NCI-H1105 (cell line): ENCODE data around the gene MED13.
"Not testable (repeated sequence)": the region's sequence is repeated elsewhere in the genome, so short reads cannot be mapped to it uniquely, and the experiment has no call there.

Experiments
- DNase-seq: peaks from one replicate; lab custom pipeline; 2025; lab: John Stamatoyannopoulos, UW

Gene MED13

GRCh38 chr17:62058611-62059010, 6.5 kb downstream of the MED13 start:
- DNase-seq: no peak

GRCh38 chr17:62057696-62058095, 7.4 kb downstream of the MED13 start:
- no peak for DNase-seq

DNA sequence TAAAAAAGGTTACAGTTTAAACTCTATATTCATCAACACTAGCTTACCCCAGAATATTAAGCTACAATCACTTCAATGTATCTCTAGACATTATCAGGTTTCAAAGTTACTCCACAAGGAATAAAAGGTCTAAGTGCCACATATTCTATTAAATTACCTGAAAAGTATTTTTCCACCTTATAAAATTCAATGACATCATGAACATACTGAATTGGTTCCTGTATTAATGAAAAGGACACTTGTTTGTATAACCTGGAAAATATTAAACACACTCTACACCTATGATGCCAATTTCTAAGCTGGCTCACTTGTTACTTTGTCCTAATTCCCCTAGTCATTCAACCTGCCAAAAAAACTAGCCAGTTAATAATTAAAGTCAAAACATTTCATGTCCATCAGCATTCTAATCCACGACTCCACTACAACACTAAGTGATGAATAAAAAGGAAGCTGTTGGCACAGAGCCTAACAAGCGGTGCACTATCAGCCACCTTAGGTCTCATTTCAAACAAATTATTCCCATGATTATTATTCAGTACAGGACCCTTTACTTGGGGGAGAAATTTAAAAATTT, 12.2 kb downstream of the MED13 start:
- DNase-seq: peak; percentile 9

DNA sequence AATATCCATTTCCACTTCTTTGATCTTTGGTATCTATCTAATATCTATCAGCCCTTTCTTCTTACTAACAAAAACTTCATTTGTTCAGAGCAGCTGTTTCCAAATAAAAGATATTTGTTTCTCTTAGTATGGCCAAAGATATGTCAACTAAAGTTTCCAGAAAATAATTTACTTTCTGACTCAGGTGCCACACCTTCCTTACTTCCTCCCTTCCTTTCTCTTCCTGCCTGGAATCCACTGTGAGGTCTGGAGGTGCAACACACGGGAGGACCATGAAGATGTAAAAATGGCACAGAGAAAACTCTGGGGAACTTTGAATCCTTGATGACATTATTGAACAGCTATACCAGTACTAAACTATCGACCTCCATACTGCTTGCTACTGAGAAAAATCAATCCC, 14.0 kb downstream of the MED13 start:
- DNase-seq: no peak

DNA sequence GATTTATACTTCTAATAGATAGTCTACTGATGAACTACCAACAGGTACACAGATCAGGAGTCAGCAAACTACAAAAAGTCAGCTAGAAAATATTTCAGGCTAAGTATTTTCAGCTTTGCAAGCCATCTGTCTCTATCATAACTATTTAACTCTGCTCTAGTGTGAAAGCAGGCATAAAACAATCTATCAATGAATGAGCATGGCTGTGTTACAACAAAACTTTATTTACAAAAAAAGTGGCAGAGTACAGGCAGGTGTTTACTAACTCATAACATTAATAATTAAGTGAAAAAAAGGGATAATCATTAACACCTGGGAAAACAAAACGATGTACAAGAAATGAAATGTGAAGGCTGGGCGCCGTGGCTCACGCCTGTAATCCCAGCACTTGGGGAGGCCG, 15.8 kb downstream of the MED13 start:
- DNase-seq: no peak

DNA sequence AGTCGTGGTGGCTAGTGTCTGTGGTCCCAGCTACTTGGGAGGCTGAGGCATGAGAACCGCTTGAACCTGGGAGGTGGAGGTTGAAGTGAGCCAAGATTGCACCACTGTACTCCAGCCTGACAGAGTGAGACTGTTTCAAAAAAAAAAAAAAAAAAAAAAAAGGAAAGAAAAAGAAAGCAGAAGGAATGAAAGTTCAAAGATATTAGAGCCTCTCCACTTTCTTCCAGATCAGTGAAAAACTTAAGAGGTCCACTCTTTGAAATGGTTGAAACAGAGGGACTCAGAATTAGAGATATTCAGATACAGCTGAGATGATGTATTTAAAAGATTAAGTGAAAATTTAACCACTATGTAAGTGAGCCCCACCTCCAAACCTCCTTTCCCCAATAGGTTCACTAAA, 16.8 kb downstream of the MED13 start:
- DNase-seq: no peak

DNA sequence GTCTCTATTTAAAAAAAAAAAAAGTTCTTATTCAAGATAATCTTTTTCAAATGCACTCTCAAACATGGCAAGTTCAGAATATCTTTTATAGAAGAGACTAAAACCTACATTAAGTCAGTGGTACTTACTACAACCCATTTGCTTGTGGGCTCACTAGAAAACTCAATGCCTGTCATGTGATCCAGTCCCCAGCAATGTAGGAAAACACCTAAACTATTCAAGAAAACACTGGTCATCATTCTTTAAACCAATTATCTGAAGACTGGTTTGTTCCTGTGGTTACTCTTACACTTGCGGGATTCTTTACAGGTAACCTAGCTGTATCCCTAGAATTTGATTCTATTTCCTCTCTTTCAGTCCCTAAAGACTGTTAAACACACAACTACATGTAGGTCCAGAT, 19.6 kb downstream of the MED13 start:
- DNase-seq: no peak

DNA sequence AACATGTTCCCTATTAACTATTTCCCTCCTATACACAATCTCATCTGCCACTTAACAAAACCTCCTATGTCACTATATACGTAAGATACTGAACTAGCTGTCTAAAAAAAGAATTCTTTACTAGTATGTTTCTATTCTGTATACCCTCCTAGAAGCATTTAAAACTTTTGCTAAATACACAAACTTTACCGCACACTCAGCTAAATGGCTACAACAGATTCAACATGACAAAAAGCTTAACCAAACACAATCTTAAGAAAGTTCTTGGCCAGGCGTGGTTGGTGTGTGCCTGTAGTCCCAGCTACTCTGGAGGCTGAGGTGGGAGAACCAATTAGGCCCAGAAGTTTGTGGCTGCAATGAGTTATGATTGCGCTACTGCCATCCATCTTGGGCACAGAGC, 20.0 kb downstream of the MED13 start:
- no peak for DNase-seq

DNA sequence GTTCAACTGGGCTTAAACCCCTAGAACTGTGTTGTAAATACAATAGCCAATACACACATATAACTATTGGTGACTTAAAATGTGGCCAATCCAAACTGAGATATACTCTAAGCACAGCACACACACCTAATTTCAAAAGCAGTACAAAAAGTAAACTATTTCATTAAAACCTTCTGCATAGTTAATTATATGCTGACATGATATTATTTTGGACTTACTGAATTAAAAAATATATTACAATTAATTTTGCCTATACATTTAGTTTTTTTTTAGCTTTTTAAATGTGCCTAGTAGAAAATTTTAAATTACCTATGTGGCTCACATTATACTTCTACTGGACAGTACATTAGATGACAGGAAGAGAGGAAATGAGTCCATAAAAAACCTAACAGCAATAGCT, 21.5 kb downstream of the MED13 start:
- no peak for DNase-seq

GRCh38 chr17:62043140-62043539, 21.9 kb downstream of the MED13 start:
- no peak for DNase-seq

GRCh38 chr17:62038248-62038647, 26.8 kb downstream of the MED13 start:
- DNase-seq: no peak

DNA sequence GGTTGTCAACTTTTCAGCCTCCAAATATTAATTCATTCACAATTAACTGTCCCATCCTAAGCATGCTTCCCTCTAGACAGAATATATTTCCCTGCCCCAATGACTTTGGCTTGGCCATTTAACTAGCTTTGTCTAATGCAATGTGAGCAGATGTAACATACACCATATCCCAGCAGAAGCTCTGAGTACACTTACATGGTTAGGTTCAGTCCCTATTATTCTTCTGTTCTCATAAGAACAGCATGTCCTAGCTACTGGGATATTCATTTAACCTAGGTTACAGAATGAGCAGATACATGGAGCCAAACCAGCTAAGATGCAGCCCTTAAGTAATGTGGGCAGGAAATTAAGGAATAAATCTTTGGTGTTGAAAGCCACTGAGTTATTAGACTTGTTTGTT, 31.8 kb downstream of the MED13 start:
- no peak for DNase-seq

- no peak for DNase-seq
These were observed 32.6 kb downstream of the MED13 start for GRCh38 chr17:62032480-62032879.

GRCh38 chr17:62030264-62030663, 34.8 kb downstream of the MED13 start:
- DNase-seq: no peak

GRCh38 chr17:62024866-62025265, 40.2 kb downstream of the MED13 start:
- no peak for DNase-seq

GRCh38 chr17:62017912-62018311, 47.2 kb downstream of the MED13 start:
- DNase-seq: no peak

- no peak for DNase-seq
These were observed 47.6 kb downstream of the MED13 start for GRCh38 chr17:62017496-62017895.

- no peak for DNase-seq
These were observed 50.6 kb downstream of the MED13 start for GRCh38 chr17:62014526-62014925.

DNA sequence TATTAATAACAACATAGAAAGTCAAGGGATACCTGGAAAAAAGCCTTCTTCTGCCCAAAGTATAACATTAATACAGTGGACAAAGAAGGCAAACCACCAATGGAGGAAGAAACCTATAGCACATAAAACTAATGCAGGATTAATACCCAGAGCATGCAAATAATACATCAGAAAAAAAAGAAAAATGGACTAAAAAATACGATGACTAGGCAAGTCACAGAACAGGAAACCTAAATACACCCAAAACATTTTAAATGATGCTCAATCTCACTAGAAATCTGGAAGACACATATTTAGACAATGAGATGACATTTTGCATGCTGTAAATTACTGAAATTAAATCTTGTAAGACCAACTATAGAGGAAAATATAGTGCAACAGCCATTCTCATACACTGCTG, 55.9 kb downstream of the MED13 start:
- DNase-seq: no peak

DNA sequence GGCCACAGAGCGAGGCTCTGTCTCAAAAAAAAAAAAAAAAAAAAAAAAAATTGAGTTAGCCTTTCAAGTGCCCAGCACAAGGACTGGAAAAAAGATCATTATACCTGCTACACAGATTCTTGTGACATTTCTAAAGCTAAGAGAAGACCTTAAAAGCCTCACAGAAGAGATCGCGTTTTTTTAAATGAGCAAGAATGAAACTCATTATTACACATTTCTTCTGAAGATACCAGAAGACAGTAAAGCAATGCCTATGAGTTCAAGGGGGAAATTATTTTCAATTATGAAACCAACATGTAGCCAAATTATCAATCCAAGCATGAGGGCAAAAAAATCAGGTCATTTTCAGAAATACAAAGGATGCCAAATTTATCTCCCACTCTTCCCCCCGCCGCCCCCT, 56.8 kb downstream of the MED13 start:
- DNase-seq: no peak

- no peak for DNase-seq
These were observed 60.7 kb downstream of the MED13 start for GRCh38 chr17:62004388-62004787.

DNA sequence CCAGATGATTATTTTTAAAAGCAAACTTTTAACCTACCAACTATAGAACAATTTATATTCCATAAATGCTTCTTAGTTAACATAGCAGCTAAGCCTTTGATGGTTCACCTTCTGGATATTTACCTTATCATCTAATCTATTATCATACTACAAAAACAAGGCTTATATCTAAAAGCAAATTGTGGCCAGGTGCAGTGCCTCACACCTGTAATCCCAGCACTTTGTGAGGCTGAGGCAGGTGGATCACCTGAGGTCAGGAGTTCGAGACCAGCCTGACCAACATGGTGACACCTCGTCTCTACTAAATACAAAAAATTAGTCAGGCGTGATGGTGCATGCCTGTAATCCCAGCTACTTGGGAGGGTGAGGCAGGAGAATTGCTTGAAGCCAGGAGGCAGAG, 61.9 kb downstream of the MED13 start:
- DNase-seq: not testable (repeated sequence)

GRCh38 chr17:62001105-62001504, 64.0 kb downstream of the MED13 start:
- DNase-seq: no peak

- DNase-seq: no peak
These were observed 64.9 kb downstream of the MED13 start for GRCh38 chr17:62000186-62000585.

DNA sequence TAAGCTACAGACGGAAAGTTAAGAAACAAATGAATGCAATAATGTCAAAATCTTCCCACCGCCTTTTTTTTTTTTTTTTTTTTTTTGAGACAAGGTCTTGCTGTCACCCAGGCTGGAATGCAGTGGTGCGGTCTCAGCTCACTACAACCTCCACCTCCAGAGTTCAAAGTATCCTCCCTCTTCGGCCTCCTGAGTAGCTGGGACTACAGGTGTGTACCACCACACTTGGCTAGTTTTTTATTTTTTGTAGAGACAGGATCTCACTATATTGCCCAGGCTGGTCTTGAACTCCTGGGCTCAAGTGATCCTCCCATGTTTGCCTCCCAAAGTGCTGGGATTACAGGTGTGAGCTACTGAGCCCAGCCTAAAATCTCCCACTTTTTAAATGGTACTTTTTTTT, 66.5 kb downstream of the MED13 start:
- DNase-seq: not testable (repeated sequence)
